Measurements from ENCODE around the gene PLGLB2. TPM values are rescaled to one million over a fixed set of nuclear protein-coding genes. Genes with fewer than 3 reads are reported as not detected.
"Not testable (repeated sequence)": the region's sequence is repeated elsewhere in the genome, so short reads cannot be mapped to it uniquely, and the experiment has no call there.

PLGLB2 gene
- polyA plus RNA-seq (2013, experiment 1 of 2; ENCODE audit: insufficient read length), result 1.9 TPM
- 2.2 TPM for polyA plus RNA-seq (2013, experiment 2 of 2; ENCODE audit: insufficient read length)

- not testable (repeated sequence) for DNase-seq
Measured at GRCh38 chr2:87747791-87748190, at the start of gene PLGLB2. Gene PLGLB2, plus strand, starts transcription at chr2:87748087. Its CDS starts 67 bp downstream, at chr2:87748154.

- not testable (repeated sequence) for DNase-seq
Measured at GRCh38 chr2:87704572-87705323, 43.1 kb upstream of the PLGLB2 start.

DNA sequence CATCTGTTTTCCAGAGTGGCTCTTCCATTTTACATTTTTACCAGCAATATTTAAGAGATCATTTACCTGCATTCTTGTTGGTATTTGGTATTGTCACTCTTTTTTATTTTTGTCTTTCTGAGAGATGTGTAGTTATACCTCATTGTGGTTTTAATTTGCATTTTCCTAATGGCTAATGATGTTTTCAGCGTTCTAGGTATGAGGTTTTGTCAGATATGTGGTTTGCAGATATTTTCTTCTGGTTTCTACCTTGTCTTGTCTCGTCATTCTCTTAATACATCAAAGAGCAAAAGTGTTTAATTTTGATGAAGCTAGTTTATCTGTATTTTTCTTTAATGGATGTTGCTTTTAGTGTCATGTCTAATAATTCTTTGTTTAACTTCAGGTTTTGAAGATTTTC, 39.5 kb upstream of the PLGLB2 start:
- DNase-seq, result not testable (repeated sequence)

DNA sequence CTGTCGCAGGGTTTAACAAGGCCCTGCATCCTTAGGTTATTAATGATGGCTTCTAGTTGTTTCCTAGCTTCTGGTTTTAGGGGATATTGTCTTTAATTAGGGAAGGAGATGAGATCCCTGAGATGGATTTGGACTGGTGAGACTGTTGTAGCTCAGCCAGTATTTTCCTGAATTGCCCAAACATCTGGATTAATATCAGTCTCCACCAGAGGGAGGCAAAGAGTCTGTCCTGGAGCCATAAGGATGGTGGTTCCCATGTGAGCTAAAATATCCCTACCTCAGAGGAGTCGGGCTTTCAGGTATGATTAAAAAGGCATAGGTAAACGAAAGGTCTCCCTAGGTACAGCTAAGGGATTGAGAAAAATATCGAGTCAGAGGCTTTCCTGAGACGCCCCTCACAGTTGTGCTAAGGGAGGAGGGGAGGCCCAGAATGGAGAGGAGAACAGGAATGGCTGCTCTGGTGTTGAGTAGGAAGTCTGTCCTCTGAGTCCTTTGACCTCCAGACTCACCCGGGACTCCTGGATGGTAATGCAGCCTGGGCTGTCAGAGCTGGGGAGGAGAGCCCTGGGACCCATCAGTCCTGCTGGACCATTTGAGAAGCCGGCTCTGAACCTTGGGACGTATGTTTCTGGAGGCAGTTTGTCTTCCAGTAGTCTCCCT, 19.8 kb upstream of the PLGLB2 start:
- DNase-seq, result not testable (repeated sequence)

- DNase-seq, result not testable (repeated sequence)
Measured at GRCh38 chr2:87740928-87741327, 7.0 kb upstream of the PLGLB2 start.

DNA sequence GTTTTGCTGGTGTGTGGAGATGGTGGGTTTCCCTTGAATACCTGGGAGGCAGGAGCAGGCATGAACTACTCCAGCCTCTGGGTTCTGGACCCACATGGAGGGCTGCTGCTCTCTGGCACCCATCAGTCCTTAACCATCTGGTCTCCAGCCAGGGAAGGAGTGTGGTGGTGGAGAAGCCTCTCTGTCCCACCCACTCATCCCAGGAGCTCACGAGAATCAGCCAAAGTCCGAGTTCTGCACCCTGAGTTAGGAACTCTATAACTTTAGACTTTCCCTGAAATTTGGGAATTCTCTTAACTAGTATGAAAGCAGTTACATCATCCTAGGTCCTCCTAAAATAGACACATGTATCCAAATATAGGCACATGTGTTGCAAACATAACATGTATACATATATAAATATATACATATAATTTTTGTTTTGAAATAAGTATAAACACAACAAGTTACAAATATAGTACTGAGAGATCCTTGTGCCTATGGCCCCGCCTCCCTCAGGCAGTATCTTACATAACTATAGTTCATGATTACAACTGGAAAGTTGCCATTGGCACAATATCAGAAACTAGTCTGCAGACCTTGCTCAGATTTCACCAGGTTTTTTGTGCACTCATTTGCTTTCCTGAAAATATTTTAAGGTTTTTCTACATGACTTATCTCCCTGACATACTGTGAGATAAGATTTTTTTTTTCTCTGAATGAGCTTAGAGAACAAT, 5.3 kb upstream of the PLGLB2 start:
- DNase-seq, result not testable (repeated sequence)

DNA sequence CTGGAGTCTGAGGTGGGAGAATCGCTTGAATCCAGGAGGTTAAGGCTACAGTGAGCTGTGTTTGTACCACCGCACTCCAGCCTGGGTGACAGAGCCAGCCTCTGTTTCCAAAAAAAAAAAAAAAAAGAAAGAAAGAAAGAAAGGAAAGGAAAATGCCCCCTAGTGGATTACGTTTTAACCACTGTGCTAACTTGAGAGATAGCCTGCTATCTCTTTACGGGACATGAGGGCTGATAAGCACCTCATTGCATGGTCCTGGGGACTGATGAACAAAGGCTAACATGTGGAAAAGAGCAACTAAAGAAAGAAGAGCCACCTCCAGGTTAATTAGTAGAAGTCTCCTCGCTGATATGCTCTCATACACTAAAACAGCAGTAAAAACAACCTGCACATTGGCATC, 4.2 kb upstream of the PLGLB2 start:
- DNase-seq, result not testable (repeated sequence)

DNA sequence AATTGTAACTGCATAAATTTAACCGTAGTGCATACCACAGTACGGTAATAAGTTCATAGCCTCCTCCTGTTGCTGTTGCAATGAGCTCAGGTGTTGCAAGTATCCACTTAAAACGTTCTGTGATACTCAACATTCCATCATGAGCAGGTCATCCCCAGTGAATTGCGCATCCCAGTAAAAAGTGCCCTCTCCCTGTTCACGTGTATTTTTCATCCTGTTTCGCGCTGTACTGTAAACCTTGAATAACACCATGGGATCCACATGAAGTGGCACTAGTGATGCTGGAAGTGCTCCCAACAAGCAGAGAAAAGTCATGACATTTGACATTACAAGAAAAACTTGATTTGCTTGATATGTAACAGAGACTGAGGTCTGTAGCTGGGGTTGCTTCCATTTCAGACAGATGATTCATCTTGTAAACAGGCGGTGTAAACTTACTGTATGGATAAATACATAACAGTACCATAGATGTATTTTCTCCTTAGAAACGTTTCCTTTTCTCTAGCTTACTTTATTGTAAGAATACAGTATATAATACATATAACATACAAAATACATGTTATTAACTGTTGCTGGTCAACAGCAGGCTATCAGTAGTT, 2.4 kb upstream of the PLGLB2 start:
- DNase-seq, result not testable (repeated sequence)

DNA sequence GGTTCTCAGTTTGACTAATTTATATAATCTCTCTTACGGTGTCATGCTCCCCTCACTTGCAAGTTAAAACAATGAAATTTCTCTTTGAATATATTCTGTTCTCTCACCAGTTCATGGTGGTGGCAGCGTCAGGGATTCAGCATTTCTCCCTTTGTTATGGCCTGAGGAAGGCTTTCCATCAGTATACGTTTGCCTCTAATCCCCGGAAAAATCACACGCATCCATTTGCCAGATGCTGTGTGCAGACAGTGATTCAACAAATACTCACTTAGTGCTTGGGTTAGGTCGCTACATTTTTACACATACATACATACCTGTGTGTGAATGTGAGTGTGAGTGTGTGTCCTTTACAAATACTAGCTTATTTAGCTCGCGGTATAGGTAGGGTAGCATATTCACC, 637 bp downstream of the PLGLB2 start:
- not testable (repeated sequence) for DNase-seq

DNA sequence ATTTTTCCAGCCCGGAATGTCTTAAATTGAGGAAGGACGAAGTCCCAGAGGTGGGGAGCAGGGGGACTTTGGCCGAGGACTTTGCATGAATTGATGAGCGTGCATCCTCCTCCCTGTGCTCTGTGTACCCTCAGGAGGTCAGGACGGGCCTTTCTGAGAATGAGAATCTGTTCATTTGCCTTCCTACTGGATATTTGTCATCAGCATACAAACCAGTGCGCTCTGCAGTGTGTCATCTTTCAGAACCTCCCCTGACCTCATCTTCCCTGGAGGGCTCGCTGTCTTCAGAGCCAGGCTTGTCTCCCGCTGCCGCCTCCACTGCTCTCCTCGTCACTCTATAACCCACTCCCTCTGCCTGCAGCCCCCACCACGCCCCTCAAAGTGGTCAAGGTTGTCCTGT, 2.7 kb downstream of the PLGLB2 start:
- DNase-seq, result not testable (repeated sequence)

- not testable (repeated sequence) for DNase-seq
Measured at GRCh38 chr2:87754759-87755158, 6.9 kb downstream of the PLGLB2 start.
